Astrocyte (in vitro differentiated cells and primary cell): ENCODE data around the gene MOB1B. TPM values are rescaled to one million over a fixed set of nuclear protein-coding genes. Genes with fewer than 3 reads are reported as not detected.

Source experiments
- DNase-seq: peaks from one replicate; pipeline ENCODE4 v3.0.0-alpha.2; 2010; ENCODE audit warnings: low read depth
- FAIRE-seq: peaks from 2 replicates; lab custom pipeline; 2011; peaks lifted over from hg19 to GRCh38; lab: Jason Lieb, UNC
- H2AFZ ChIP-seq: 2 replicates; pipeline ENCODE4 v1.6.0; 2012; ENCODE audit warnings: low read depth, low read length, inconsistent platforms
- H3K27ac ChIP-seq: 2 replicates; pipeline ENCODE4 v1.5.1; 2011; ENCODE audit warnings: low read depth, low read length, inconsistent platforms
- H3K27me3 ChIP-seq: 2 replicates; pipeline ENCODE4 v1.6.0; 2011; ENCODE audit warnings: low read length, inconsistent platforms; ENCODE audit not compliant: insufficient read depth
- H3K36me3 ChIP-seq: 2 replicates; pipeline ENCODE4 v1.5.1; 2011; ENCODE audit warnings: low read length, inconsistent platforms; ENCODE audit not compliant: insufficient read depth
- H3K4me1 ChIP-seq: 2 replicates; pipeline ENCODE4 v1.5.1; 2011; ENCODE audit warnings: low read length, inconsistent platforms; ENCODE audit not compliant: insufficient read depth
- H3K4me2 ChIP-seq: 2 replicates; pipeline ENCODE4 v1.6.0; 2012; ENCODE audit warnings: low read length, inconsistent platforms
- H3K4me3 ChIP-seq: 2 replicates; pipeline ENCODE4 v1.5.1; 2011; ENCODE audit warnings: low read depth, mild to moderate bottlenecking, low read length, inconsistent platforms; ENCODE audit not compliant: insufficient read depth
- H3K79me2 ChIP-seq: 2 replicates; pipeline ENCODE4 v1.6.0; 2012; ENCODE audit warnings: mild to moderate bottlenecking, low read length, inconsistent platforms; ENCODE audit not compliant: insufficient read depth
- H3K9ac ChIP-seq: 2 replicates; pipeline ENCODE4 v1.6.0; 2012; ENCODE audit warnings: mild to moderate bottlenecking, low read length, inconsistent platforms
- H3K9me3 ChIP-seq: 2 replicates; pipeline ENCODE4 v1.5.1; 2012; ENCODE audit warnings: low read depth, mild to moderate bottlenecking, low read length, inconsistent platforms; ENCODE audit not compliant: insufficient read depth
- H4K20me1 ChIP-seq: 2 replicates; pipeline ENCODE4 v1.6.0; 2012; ENCODE audit warnings: low read length, inconsistent platforms; ENCODE audit not compliant: insufficient read depth
- H3K27ac Mint-ChIP-seq: one replicate; pipeline ENCODE4 v1.8.0; 2021; ENCODE audit warnings: mild to moderate bottlenecking, mixed read lengths; ENCODE audit not compliant: unreplicated experiment
- H3K27me3 Mint-ChIP-seq: one replicate; pipeline ENCODE4 v1.8.0; 2021; ENCODE audit warnings: low read depth, mixed read lengths; ENCODE audit not compliant: unreplicated experiment
- H3K36me3 Mint-ChIP-seq: one replicate; pipeline ENCODE4 v1.8.0; 2021; ENCODE audit warnings: low read depth, mixed read lengths; ENCODE audit not compliant: unreplicated experiment
- H3K4me1 Mint-ChIP-seq: one replicate; pipeline ENCODE4 v1.8.0; 2021; ENCODE audit warnings: low read depth, mixed read lengths; ENCODE audit not compliant: unreplicated experiment
- H3K4me3 Mint-ChIP-seq: one replicate; pipeline ENCODE4 v1.8.0; 2021; ENCODE audit warnings: mild to moderate bottlenecking, moderate library complexity, mixed read lengths; ENCODE audit not compliant: unreplicated experiment
- H3K9me3 Mint-ChIP-seq: one replicate; pipeline ENCODE4 v1.8.0; 2021; ENCODE audit warnings: mild to moderate bottlenecking, mixed read lengths; ENCODE audit not compliant: unreplicated experiment
- EZH2 ChIP-seq: IDR thresholded peaks from 2 replicates; pipeline ENCODE4 v1.6.1; 2012; ENCODE audit warnings: mild to moderate bottlenecking, low read length, inconsistent platforms; ENCODE audit not compliant: insufficient read depth
- total RNA-seq: library from RNA; stranded (reverse); gene quantifications from 2 replicates; pipeline ENCODE4 v1.2.1, GENCODE V29; 2021
- TF ChIP-seq, protein P1 (sequence below): IDR thresholded peaks from 2 replicates; pipeline ENCODE4 v1.5.1; 2011; ENCODE audit warnings: low read depth, mild to moderate bottlenecking, inconsistent platforms, low read length, moderate library complexity; ENCODE audit not compliant: insufficient read depth

MOB1B gene
- total RNA-seq, 1 donor from 2014 or later: 40.6 TPM

DNA sequence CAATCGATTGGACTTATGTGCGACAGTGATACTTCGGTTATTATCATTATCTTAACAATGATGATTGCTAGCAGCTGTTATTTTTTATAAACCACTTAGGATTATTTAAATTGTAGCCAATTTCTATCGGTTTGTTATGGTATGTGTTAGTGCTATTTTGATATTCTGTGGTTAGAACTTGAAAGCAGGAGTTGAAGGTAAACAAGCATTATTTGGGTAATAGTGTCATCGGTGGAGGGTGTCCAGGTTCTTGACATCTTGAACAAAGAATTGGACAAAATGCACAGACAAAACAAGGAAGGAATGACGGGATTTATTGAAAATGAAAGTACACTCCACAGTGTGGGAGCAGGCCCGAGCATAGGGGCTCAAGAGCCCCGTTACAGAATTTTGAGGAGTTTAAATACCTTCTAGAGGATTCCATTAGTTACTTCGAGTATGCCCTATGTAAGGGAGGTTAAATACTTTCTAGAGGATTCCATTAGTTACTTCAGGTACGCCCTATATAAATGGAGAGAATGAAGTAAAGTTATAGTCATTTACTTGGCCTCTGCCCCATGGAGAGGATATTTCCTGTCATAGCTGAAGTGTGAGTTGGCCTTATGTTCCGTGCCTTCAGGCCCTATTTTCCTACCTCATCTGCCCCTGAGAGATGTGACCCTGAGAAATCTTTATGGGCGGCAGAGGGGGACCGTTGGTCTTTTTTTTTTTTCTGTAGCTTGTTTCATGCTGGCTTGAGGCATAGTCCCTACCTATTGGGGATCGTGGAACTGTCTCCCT lies 13.1 kb downstream of the MOB1B start:
- Histone ChIP-seq H2AFZ (no peak overlapping the region), H3K4me2 (peak overlapping the region; percentile 77), H3K79me2 (peaks cover 88% of the 10 kb centered on the region), H3K36me3 (no peaks in the 10 kb centered on the region), H3K4me3 (peak overlapping the region; percentile 10), H3K9ac (peak overlapping the region; percentile 46), H4K20me1 (peaks cover 46% of the 10 kb centered on the region), H3K4me1 (peaks cover 15% of the 10 kb centered on the region), H3K27me3 (no peaks in the 10 kb centered on the region), H3K9me3 (no peaks in the 10 kb centered on the region), H3K27ac (peak overlapping the region; percentile 29)
- DNase-seq: peak; percentile 48
- Mint-ChIP-seq H3K4me3 (no peak overlapping the region), H3K27me3 (no peaks in the 10 kb centered on the region), H3K4me1 (peaks cover 16% of the 10 kb centered on the region), H3K36me3 (peaks cover 9% of the 10 kb centered on the region), H3K27ac (peak overlapping the region; percentile 9), H3K9me3 (no peaks in the 10 kb centered on the region)
- TF ChIP-seq, protein P1, sequence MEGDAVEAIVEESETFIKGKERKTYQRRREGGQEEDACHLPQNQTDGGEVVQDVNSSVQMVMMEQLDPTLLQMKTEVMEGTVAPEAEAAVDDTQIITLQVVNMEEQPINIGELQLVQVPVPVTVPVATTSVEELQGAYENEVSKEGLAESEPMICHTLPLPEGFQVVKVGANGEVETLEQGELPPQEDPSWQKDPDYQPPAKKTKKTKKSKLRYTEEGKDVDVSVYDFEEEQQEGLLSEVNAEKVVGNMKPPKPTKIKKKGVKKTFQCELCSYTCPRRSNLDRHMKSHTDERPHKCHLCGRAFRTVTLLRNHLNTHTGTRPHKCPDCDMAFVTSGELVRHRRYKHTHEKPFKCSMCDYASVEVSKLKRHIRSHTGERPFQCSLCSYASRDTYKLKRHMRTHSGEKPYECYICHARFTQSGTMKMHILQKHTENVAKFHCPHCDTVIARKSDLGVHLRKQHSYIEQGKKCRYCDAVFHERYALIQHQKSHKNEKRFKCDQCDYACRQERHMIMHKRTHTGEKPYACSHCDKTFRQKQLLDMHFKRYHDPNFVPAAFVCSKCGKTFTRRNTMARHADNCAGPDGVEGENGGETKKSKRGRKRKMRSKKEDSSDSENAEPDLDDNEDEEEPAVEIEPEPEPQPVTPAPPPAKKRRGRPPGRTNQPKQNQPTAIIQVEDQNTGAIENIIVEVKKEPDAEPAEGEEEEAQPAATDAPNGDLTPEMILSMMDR: no peak
- no peak for FAIRE-seq

DNA sequence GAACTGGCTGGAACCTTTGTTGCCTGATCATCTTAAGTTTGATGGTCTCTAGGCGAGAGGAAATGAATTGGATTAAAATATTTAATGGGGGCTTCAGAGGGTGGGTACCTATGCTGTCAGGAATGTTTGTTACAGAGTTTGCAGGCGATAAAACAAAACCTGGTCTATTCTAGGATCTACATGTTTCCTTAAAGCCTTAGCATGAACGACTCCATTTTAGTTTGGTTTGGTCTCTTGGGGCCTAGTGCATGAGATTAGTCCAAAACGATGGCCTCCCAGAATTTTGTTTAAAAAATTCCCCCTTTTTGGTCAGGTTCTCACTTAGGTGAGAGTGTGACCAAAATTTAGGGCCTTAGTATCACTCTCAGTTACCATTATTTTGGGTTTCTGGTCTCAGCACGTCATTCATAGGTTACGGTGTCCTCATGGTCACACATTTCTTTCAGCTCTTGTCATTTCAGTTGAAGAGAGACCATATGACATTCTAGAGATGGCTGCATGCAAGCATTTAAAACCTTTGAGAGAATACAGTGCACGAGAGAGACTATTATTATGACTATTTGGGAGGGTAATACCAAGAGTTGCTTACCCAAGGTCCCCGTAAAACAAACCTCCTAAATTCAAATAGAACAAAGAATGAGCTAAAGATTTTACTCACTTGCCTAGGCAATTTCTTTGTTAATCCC lies 13.8 kb downstream of the MOB1B start:
- Histone ChIP-seq H4K20me1 (peaks cover 50% of the 10 kb centered on the region), H3K79me2 (peaks cover 88% of the 10 kb centered on the region), H3K36me3 (no peaks in the 10 kb centered on the region), H3K27me3 (no peaks in the 10 kb centered on the region), H3K9me3 (no peaks in the 10 kb centered on the region), H2AFZ (no peak overlapping the region), H3K4me3 (no peak overlapping the region), H3K27ac (peak overlapping the region; percentile 29), H3K4me2 (peak overlapping the region; percentile 77), H3K4me1 (peaks cover 15% of the 10 kb centered on the region), H3K9ac (peak overlapping the region; percentile 46)
- peak overlapping the region; percentile 9 for H3K27ac Mint-ChIP-seq
- peaks cover 9% of the 10 kb centered on the region for H3K36me3 Mint-ChIP-seq
- peaks cover 16% of the 10 kb centered on the region for H3K4me1 Mint-ChIP-seq
- DNase-seq: no peak
- no peaks in the 10 kb centered on the region for H3K9me3 Mint-ChIP-seq
- H3K27me3 Mint-ChIP-seq: no peaks in the 10 kb centered on the region
- no peak overlapping the region for H3K4me3 Mint-ChIP-seq
- no peak for FAIRE-seq
- TF ChIP-seq, protein P1: no peak
- no peak for TF ChIP-seq EZH2
